Activated CD8-positive, alpha-beta T cell treated with anti-CD3 and anti-CD28 coated beads for 36 hours (primary cell): ENCODE data around the gene CALHM3. TPM values are rescaled to one million over a fixed set of nuclear protein-coding genes. Genes with fewer than 3 reads are reported as not detected.
A peak's percentile ranks its signal among the peaks of the same experiment; 100 is the strongest.

ENCODE experiments used
- ATAC-seq: fragments of 200-7000 bp; cut with Tn5 transposase; one replicate; pipeline ENCODE4 v1.10.0; 2021; ENCODE audit warnings: mild to moderate bottlenecking, moderate library complexity
- CTCF ChIA-PET: fragments of 350-600 bp; sonication (Branson Sonifier 250); formaldehyde crosslinking; loops from one replicate; lab custom pipeline; 2021; ENCODE audit warnings: antibody characterized with exemption; lab: Charles Lee
- POLR2A ChIA-PET: fragments of 350-600 bp; sonication (Branson Sonifier 250); formaldehyde crosslinking; loops from one replicate; lab custom pipeline; 2021; ENCODE audit warnings: antibody characterized with exemption; lab: Charles Lee
- DNase-seq: peaks from one replicate; pipeline ENCODE4 v3.0.0-alpha.2; 2020
- H3K27ac Mint-ChIP-seq: one replicate; pipeline ENCODE4 v1.8.0; 2021; ENCODE audit warnings: mild to moderate bottlenecking, mixed read lengths
- H3K27me3 Mint-ChIP-seq: one replicate; pipeline ENCODE4 v1.8.0; 2021; ENCODE audit warnings: mixed read lengths
- H3K36me3 Mint-ChIP-seq: one replicate; pipeline ENCODE4 v1.8.0; 2021; ENCODE audit warnings: low read depth, mixed read lengths
- H3K4me1 Mint-ChIP-seq: one replicate; pipeline ENCODE4 v1.8.0; 2021; ENCODE audit warnings: low read depth, mixed read lengths
- H3K4me3 Mint-ChIP-seq: one replicate; pipeline ENCODE4 v1.8.0; 2021; ENCODE audit warnings: mild to moderate bottlenecking, moderate library complexity, mixed read lengths
- H3K9me3 Mint-ChIP-seq: one replicate; pipeline ENCODE4 v1.8.0; 2021; ENCODE audit warnings: mixed read lengths
- intact Hi-C: fragments of 100-400 bp; cut with micrococcal nuclease; formaldehyde crosslinking; loops from one replicate; pipeline ENCODE4 v1.10.0; 2022
- total RNA-seq, 2 experiments: library from RNA; stranded (reverse); gene quantifications; one replicate each; pipeline ENCODE4 v1.2.3, GENCODE V29; 2021
- TF ChIP-seq, protein P1 (sequence below): fragments of 200-600 bp; IDR thresholded peaks from one replicate; pipeline ENCODE4 v1.8.0; 2022; ENCODE audit warnings: antibody characterized with exemption, mild to moderate bottlenecking

CALHM3 gene
- total RNA-seq, 2 experiments from 2014 or later, result not detected

- peak; percentile 95 for ATAC-seq
- Mint-ChIP-seq H3K9me3 (no peaks in the 10 kb centered on the region), H3K4me3 (peak overlapping the region; percentile 58), H3K27ac (peak overlapping the region; percentile 88), H3K27me3 (no peaks in the 10 kb centered on the region), H3K4me1 (peaks cover 19% of the 10 kb centered on the region), H3K36me3 (no peaks in the 10 kb centered on the region)
- CTCF ChIA-PET, result interaction anchor here (1.0 to 7.0 kb wide), 2 partner anchors 14 to 20 kb away, joined by 3 to 42 read pairs; no protein-coding TSS in a partner anchor
- TF ChIP-seq, protein P1, sequence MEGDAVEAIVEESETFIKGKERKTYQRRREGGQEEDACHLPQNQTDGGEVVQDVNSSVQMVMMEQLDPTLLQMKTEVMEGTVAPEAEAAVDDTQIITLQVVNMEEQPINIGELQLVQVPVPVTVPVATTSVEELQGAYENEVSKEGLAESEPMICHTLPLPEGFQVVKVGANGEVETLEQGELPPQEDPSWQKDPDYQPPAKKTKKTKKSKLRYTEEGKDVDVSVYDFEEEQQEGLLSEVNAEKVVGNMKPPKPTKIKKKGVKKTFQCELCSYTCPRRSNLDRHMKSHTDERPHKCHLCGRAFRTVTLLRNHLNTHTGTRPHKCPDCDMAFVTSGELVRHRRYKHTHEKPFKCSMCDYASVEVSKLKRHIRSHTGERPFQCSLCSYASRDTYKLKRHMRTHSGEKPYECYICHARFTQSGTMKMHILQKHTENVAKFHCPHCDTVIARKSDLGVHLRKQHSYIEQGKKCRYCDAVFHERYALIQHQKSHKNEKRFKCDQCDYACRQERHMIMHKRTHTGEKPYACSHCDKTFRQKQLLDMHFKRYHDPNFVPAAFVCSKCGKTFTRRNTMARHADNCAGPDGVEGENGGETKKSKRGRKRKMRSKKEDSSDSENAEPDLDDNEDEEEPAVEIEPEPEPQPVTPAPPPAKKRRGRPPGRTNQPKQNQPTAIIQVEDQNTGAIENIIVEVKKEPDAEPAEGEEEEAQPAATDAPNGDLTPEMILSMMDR, result no peak
- DNase-seq, result peak; percentile 90
- intact Hi-C loops, result no loop called here
- POLR2A ChIA-PET, result interaction anchor here (0.9 to 2.0 kb wide), 4 partner anchors 17 to 73 kb away, joined by 3 to 7 read pairs (median 3); partner anchors contain the start of gene CALHM2
These were observed 8.0 kb downstream of the CALHM3 start for GRCh38 chr10:103470761-103471653.

GRCh38 chr10:103469201-103469600 is 9.8 kb downstream of the CALHM3 start:
- TF ChIP-seq, protein P1, result no peak
- no peak overlapping the region for H3K4me3 Mint-ChIP-seq
- intact Hi-C loops, result no loop called here
- peaks cover 19% of the 10 kb centered on the region for H3K4me1 Mint-ChIP-seq
- ATAC-seq (no peak), DNase-seq (no peak)
- no peaks in the 10 kb centered on the region for H3K27me3 Mint-ChIP-seq
- H3K27ac Mint-ChIP-seq, result no peak overlapping the region
- ChIA-PET POLR2A (interaction anchor here (1.5 kb wide), 1 partner anchor 17 kb away, joined by 6 read pairs; the partner anchor contains the start of gene CALHM2), CTCF (interaction anchor here (0.9 to 1.2 kb wide), 3 partner anchors 10 to 95 kb away, joined by 3 to 4 read pairs (median 3); partner anchors contain the start of gene CALHM1)
- no peaks in the 10 kb centered on the region for H3K36me3 Mint-ChIP-seq
- H3K9me3 Mint-ChIP-seq, result no peaks in the 10 kb centered on the region

DNA sequence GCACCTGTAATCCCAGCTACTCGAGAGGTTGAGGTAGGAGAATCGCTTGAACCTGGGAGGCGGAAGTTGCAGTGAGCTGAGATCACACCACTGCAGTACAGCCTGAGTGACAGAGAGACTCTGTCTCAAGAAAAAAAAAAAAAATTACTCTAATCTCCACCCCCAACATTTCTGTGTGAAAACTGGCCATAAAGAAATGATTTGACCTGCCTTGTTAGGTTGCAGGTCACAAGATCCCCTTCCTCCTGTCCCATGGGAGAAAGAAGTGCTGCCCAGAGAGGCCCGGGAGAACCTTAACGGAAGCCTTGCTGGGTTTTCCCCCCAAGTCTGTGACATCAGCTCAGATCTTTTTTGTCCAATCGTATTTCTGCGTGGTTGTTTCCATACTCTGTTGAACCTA is 11.6 kb downstream of the CALHM3 start:
- CTCF ChIA-PET, result interaction anchor here (1.0 kb wide), 1 partner anchor 16 kb away, joined by 3 read pairs; no protein-coding TSS in a partner anchor
- no peaks in the 10 kb centered on the region for H3K9me3 Mint-ChIP-seq
- peak overlapping the region; percentile 27 for H3K27ac Mint-ChIP-seq
- ATAC-seq (no peak), DNase-seq (no peak)
- H3K27me3 Mint-ChIP-seq, result no peaks in the 10 kb centered on the region
- intact Hi-C loops, result no loop called here
- TF ChIP-seq, protein P1, result no peak
- POLR2A ChIA-PET, result no interaction called here
- H3K36me3 Mint-ChIP-seq, result no peaks in the 10 kb centered on the region
- peaks cover 19% of the 10 kb centered on the region for H3K4me1 Mint-ChIP-seq
- no peak overlapping the region for H3K4me3 Mint-ChIP-seq

DNA sequence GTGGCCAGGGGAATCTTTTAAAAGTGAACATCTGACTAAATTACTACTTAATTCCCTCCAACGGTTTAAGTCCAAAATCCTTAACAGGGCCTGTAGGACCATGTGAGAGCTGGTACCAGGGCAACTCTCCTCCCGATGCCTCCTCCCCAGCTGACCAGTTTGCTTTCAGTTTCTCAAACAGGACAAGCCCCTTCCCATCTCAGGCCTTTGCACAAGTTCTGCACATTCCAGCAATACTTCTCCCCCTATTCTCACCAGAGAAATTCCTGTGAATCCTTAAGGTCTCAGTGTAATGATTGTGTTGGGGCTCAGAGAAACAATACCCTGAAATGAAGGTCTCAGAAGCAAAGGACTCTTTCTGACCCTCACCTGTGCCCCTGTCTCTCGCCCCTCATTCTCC is 12.3 kb downstream of the CALHM3 start:
- ATAC-seq (no peak), DNase-seq (no peak)
- Mint-ChIP-seq H3K36me3 (no peaks in the 10 kb centered on the region), H3K4me3 (no peak overlapping the region), H3K4me1 (peaks cover 13% of the 10 kb centered on the region), H3K27me3 (no peaks in the 10 kb centered on the region), H3K27ac (no peak overlapping the region), H3K9me3 (no peaks in the 10 kb centered on the region)
- TF ChIP-seq, protein P1, result no peak
- CTCF ChIA-PET, result interaction anchor here (0.8 to 1.0 kb wide), 2 partner anchors 10 to 16 kb away, joined by 3 read pairs; no protein-coding TSS in a partner anchor
- POLR2A ChIA-PET, result interaction anchor here (0.9 kb wide), 1 partner anchor 20 kb away, joined by 3 read pairs; no protein-coding TSS in a partner anchor
- intact Hi-C loops, result no loop called here
